LNCaP clone FGC (cell line): ENCODE data around the gene AKAP13.

Experiments used
- DNase-seq: peaks from one replicate; pipeline ENCODE4 v3.0.0-alpha.2; 2011; ENCODE audit warnings: low read depth
- H3K4me3 ChIP-seq: 2 replicates; pipeline ENCODE4 v1.5.1; 2011; ENCODE audit warnings: mild to moderate bottlenecking, low read depth, low read length, control low read depth
- TF ChIP-seq, protein P1 (sequence below): IDR thresholded peaks from 2 replicates; pipeline ENCODE4 v1.5.1; 2012; ENCODE audit warnings: mild to moderate bottlenecking; ENCODE audit not compliant: control insufficient read depth, insufficient read depth; ENCODE audit errors: extremely low read depth

The AKAP13 gene

DNA sequence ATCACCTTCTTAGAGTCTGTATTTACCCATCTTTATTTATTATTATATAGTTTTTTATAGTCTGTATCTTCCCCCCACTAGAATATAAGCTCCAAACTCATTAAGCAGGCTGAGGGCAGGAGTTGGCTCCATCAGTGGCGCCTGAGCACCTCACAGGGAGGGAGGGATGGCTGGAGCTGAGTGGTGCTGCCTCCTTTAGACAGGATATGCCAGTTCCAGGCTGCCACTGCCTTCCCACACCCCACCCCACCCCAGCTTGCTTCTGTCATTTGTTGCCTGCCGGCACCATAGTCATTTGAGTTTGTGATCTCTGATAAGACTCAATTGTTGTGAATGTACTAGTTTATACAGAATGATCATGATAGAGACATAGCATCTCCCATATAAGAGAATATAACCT, 328.8 kb downstream of the AKAP13 start:
- H3K4me3 ChIP-seq = no peak overlapping the region
- TF ChIP-seq, protein P1, sequence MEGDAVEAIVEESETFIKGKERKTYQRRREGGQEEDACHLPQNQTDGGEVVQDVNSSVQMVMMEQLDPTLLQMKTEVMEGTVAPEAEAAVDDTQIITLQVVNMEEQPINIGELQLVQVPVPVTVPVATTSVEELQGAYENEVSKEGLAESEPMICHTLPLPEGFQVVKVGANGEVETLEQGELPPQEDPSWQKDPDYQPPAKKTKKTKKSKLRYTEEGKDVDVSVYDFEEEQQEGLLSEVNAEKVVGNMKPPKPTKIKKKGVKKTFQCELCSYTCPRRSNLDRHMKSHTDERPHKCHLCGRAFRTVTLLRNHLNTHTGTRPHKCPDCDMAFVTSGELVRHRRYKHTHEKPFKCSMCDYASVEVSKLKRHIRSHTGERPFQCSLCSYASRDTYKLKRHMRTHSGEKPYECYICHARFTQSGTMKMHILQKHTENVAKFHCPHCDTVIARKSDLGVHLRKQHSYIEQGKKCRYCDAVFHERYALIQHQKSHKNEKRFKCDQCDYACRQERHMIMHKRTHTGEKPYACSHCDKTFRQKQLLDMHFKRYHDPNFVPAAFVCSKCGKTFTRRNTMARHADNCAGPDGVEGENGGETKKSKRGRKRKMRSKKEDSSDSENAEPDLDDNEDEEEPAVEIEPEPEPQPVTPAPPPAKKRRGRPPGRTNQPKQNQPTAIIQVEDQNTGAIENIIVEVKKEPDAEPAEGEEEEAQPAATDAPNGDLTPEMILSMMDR = no peak
- no peak for DNase-seq

DNA sequence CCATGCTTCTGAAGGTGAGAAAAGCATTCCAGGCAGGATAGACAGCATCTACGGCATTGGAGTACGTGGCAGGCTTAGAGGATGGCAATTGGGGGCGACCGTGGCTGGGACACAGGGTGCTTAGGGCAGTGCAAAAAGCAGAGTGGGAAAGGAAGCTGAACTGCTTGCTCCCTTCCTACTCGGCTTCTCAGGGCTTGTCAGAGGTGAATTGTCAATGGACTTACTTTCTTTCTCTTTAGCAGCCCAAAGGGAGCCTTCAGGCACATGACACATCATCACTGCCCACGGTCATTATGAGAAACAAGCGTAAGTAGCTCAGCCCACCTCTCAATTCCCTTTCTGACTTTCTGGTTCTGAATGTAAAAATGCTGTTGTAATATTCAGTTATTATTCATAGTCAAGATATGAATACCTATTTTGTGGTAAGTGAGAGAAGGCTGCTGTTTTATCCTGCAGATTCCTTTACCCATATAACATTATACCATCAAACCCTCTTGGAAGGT, 330.0 kb downstream of the AKAP13 start:
- TF ChIP-seq, protein P1 = no peak
- no peak overlapping the region for H3K4me3 ChIP-seq
- no peak for DNase-seq

DNA sequence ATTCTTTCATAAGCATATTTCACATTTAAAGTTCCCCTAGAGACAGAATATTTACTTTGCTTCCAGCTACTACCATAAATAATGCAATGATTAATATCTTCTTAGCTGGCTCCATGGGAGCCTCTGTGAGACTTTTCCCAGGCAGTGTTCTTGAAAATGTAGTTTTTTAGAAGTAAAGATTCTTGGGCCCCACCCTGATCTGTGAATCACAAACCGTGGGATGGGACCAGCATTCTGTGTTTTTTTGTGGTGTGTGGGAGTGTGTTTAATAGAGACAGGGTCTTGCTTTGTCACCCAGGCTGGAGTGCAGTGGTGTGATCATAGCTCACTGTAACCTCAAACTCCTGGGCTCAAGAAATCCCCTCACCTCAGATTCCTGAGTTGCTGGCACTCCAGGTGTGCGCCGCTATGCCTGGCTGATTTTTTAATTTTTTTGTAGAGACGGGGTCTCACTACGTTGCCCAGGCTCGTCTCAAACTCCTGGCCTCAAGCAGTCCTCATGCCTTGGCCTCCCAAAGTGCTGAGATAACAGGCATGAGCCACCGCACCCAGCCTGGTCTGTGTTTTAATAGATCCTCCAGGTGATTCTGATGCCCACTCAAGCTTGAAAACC, 331.3 kb downstream of the AKAP13 start:
- DNase-seq = no peak
- TF ChIP-seq, protein P1 = no peak

DNA sequence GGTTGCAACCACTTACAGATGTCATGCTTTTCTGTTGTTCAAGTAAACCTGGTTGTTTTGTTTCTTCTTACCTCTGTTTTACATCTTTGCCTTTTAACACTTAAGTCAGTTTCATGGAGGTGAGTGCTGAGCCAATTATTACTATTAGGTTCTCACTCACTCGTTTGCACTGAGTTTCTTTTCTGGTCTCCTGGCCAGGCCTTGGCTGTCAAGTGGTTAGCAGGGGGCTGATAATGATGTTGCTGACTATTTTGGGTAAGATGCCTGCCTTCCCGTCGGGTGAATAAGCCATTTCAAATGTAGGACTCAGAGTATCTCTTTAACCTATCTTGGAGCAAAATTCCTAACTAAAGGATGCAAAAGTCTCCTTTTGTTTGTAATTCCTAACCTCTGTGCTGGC, 335.9 kb downstream of the AKAP13 start:
- TF ChIP-seq, protein P1 = no peak
- H3K4me3 ChIP-seq = no peak overlapping the region
- DNase-seq = no peak

More for the DNA sequence above, 331.3 kb downstream of the AKAP13 start:
- no peak overlapping the region for H3K4me3 ChIP-seq

DNA sequence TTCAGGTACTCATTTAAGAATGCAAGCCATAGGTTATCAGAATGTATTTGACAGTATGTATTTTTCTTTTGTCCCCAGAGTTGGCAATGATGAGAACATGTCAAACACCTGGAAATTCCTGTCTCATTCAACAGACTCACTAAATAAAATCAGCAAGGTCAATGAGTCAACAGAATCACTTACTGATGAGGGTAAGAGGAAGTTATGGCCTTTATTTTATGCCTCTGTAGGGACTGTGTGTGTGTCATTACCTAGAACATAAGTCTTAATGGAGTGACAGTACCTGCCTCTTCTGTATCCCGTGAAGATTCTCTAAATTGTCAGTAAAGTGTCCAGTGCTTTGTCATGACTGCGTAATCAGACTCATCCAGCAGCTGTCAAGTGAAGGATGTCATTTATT, 336.8 kb downstream of the AKAP13 start:
- H3K4me3 ChIP-seq = no peak overlapping the region
- DNase-seq = no peak
- TF ChIP-seq, protein P1 = no peak

DNA sequence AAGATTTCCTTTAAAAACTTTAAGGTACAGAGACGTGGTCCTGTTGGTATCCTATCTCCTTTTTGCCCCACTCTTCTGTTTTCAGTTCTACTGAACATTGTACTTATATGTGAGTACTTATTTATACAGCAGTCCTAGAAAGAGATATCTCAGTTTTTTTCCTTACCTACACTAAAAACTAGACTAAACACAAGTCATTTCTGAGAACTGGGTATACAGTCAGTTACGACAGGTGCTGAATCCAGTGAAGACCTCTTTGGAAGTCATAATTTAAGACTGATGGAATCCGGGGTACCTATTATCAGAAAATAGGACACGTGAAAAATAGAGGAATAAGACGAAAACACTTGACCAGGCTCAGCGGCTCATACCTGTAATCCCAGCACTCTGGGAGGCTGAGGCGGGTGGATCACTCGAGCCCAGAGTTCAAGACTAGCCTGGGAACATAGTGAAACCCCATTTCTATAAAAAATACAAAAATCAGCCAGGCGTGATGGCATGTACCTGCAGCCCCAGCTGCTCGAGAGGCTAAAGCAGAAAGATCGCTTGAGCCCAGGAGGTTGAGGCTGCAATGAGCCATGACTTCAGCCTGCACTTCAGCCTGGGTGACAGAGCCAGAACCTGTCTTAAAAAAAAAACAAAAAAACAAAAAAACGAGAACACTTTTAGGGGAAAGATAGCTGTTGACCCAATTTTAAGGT, 338.0 kb downstream of the AKAP13 start:
- DNase-seq = no peak
- H3K4me3 ChIP-seq = no peak overlapping the region
- TF ChIP-seq, protein P1 = no peak

DNA sequence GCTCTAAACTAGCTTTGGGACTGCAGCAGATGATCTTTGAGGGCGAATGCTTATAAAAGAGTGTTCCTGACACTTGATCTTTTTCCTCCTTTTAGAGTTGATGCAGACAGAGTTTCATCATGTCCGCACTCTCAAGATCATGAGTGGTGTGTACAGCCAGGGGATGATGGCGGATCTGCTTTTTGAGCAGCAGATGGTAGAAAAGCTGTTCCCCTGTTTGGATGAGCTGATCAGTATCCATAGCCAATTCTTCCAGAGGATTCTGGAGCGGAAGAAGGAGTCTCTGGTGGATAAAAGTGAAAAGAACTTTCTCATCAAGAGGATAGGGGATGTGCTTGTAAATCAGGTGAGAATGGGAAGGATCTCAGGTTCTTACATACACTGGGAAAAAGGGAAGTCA, 338.6 kb downstream of the AKAP13 start:
- no peak for DNase-seq
- TF ChIP-seq, protein P1 = no peak
- no peak overlapping the region for H3K4me3 ChIP-seq
